ENCODE results near the gene DOK3. TPM values are rescaled to one million over a fixed set of nuclear protein-coding genes. Genes with fewer than 3 reads are reported as not detected.
"Not testable (repeated sequence)": the region's sequence is repeated elsewhere in the genome, so short reads cannot be mapped to it uniquely, and the experiment has no call there.

DOK3 gene
- total RNA-seq, 1 donor from 2014 or later: 5.3 TPM

GRCh38 chr5:177535125-177535524 is 25.5 kb upstream of the DOK3 start:
- intact Hi-C loops (cut with micrococcal nuclease): no loop called here

- intact Hi-C loops (cut with micrococcal nuclease): not testable (repeated sequence)
These were observed 24.8 kb upstream of the DOK3 start for GRCh38 chr5:177534433-177534832.

- intact Hi-C loops (cut with micrococcal nuclease): no loop called here
These were observed 21.7 kb upstream of the DOK3 start for GRCh38 chr5:177531209-177531940.

- intact Hi-C loops (cut with micrococcal nuclease): no loop called here
These were observed 21.0 kb upstream of the DOK3 start for GRCh38 chr5:177530638-177531037.

GRCh38 chr5:177529247-177530203 is 19.9 kb upstream of the DOK3 start:
- intact Hi-C loops (cut with micrococcal nuclease): no loop called here

GRCh38 chr5:177528631-177529030 is 19.0 kb upstream of the DOK3 start:
- intact Hi-C loops (cut with micrococcal nuclease): no loop called here

- intact Hi-C loops (cut with micrococcal nuclease): no loop called here
These were observed 18.0 kb upstream of the DOK3 start for GRCh38 chr5:177527595-177527994.

GRCh38 chr5:177526791-177527190 is 17.2 kb upstream of the DOK3 start:
- intact Hi-C loops (cut with micrococcal nuclease): no loop called here

GRCh38 chr5:177526191-177526590 is 16.6 kb upstream of the DOK3 start:
- intact Hi-C loops (cut with micrococcal nuclease): no loop called here

- intact Hi-C loops (cut with micrococcal nuclease): no loop called here
These were observed 15.5 kb upstream of the DOK3 start for GRCh38 chr5:177524941-177525655.

- intact Hi-C loops (cut with micrococcal nuclease): no loop called here
These were observed 14.9 kb upstream of the DOK3 start for GRCh38 chr5:177524539-177524900.

GRCh38 chr5:177523711-177524538 is 14.3 kb upstream of the DOK3 start:
- intact Hi-C loops (cut with micrococcal nuclease): no loop called here

- intact Hi-C loops (cut with micrococcal nuclease): no loop called here
These were observed 11.4 kb upstream of the DOK3 start for GRCh38 chr5:177520916-177521513.

GRCh38 chr5:177520271-177520670 is 10.6 kb upstream of the DOK3 start:
- intact Hi-C loops (cut with micrococcal nuclease): no loop called here

- intact Hi-C loops (cut with micrococcal nuclease): loop anchor here (5.0 kb wide), 1 partner anchor 73 kb away; the partner anchor contains the start of gene TMED9
These were observed 10.0 kb upstream of the DOK3 start for GRCh38 chr5:177519463-177520235.

- intact Hi-C loops (cut with micrococcal nuclease): loop anchor here (1.0 to 5.0 kb wide), 4 partner anchors 20 to 160 kb away; partner anchors contain the start of genes FAM193B, PDLIM7, RGS14 and TMED9
These were observed 7.3 kb upstream of the DOK3 start, which contains the start of gene DDX41 for GRCh38 chr5:177516601-177517568. TSS of gene DDX41 (minus strand) at chr5:177516961. CDS start at chr5:177516945, 16 bp downstream.

GRCh38 chr5:177515580-177515979 is 6.0 kb upstream of the DOK3 start:
- intact Hi-C loops (cut with micrococcal nuclease): loop anchor here (5.0 kb wide), 1 partner anchor 77 kb away; the partner anchor contains the start of gene TMED9

- intact Hi-C loops (cut with micrococcal nuclease): no loop called here
These were observed 4.9 kb upstream of the DOK3 start for GRCh38 chr5:177514541-177514940.
